GM19455 (cell line): ENCODE data around the gene P2RY1.

Source experiments
- ATAC-seq: cut with Tn5 transposase; IDR thresholded peaks from one replicate; pipeline ENCODE4 v1.9.1; 2021; ENCODE audit not compliant: unreplicated experiment

The P2RY1 gene, protein sequence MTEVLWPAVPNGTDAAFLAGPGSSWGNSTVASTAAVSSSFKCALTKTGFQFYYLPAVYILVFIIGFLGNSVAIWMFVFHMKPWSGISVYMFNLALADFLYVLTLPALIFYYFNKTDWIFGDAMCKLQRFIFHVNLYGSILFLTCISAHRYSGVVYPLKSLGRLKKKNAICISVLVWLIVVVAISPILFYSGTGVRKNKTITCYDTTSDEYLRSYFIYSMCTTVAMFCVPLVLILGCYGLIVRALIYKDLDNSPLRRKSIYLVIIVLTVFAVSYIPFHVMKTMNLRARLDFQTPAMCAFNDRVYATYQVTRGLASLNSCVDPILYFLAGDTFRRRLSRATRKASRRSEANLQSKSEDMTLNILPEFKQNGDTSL

DNA sequence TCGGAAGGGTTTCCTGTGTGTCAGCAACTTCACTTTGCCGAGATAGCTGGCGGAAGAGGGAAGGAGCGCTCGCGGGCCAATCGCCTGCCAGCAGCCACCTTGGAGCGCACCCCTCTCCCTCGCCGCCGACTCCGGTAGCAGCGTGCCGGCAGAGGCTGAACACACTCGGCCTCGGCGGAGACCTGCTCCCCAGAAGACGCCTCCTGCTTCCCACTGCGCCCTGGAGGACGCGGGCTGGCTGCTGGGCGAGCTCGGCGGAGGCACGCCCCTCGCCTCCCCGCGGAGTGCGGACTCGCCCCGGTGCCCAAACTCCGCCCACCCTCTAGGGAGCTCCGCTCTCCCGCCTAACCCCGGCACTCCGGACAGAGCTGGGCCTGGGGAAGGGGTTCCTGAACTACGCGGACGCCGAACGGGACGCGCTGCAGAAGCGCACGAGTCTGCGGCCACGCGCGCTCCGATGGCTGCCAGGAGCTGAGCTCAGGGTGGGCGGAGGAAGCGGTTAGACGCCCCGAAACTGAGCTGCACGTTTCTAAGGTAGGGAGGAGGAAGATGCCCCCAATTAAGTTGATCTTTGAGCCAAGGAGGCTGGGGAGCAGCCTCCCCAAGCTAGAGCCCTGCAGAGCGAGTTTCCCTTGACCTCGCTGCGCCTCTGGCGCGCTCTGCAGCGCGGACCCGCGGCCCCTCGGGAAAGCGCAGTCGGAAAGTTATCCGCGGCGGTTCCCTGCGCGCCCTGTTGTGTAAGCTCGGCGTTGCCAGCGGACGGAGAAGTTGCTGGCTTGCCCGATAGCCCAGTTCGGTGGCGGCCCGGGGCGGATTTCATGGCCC lies at the start of gene P2RY1:
P2RY1 (plus strand) TSS at position 356 of the 825 bp plus-strand sequence. CDS start 652 bp downstream, outside the sequence.
- ATAC-seq, result peak; percentile 82

DNA sequence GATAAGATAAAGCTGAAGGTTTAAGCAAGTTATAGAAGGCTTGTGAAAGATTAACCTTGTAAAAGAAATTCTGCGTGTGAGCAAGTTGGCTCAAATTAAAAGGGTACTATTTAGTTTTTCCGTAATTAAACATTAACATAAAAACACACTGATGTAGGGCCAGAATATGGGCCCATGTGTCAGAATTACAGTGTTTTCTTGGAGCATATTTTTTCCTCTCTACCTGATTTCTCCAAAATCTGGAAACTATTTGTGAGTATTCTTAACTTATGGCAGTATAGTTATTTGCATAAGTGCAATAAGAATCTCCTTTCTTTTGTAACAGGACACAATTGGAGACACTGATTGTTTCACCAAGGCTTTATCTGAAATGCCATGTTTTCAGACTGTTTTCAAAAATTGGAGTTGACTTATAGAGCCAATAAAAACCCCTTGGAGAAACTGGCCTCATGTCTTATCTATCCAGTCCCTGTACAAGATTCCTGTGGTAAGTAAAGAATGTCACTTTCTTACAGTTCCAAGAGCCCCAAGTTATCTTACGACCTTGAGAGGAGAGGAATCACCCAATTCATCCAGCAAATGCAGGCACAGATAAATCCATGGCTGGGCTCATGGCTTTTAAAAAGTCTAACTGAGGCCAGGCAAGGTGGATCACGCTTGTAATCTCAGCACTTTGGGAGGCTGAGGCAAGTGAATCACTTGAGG lies 47.8 kb upstream of the P2RY1 start:
- ATAC-seq, result no peak

DNA sequence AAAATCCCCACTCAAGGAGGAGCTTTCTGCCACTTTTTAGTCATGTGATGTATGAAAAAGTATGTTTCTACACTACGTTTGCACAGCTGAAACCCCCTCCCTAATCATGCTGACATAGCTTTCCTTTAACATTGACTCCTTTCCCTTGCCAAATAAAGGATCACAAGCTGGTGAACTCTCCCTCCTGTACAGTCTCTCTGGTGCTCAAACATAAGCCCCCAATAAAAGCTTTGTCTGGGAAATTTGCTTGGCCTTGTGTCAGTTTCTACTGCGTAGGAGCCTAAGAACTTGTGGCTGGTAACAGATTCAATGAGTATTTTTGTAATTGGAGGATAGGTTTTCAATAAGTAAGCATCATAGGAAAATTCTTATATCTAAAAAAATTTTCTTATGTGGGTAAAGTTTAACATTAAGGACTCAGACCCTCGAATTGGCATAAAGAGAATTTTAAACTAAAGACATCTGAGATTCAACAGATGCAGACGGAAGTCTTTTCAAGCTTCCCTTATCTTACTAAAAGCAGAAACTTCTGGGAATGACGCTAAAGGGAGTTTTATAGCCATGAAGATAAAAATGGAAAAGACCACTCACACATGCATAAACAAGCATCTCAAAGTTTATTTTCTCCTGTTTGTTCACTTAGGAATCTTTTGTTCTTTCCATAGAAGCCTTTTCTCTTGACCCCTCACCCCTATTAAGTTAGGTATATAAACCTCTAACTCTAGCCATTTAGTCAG lies 44.1 kb upstream of the P2RY1 start:
- ATAC-seq, result no peak

DNA sequence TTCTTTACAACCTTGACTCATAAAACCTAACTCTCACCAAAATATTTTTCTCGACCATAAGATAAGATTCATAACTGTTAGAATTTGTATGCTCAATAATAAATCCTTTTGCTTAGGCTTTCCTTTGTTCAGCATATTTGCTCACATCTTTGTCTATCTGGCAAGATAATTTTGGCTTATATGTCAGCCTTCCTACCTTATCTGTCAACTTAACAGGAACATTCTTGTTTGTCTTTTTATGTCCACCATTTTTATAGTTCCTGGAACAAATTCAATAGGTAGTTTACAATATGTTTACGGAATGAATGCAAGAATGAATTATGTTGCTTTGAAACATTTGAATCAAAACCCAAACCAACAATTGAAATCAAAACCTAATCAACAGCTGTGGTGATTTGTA lies 41.0 kb upstream of the P2RY1 start:
- no peak for ATAC-seq

DNA sequence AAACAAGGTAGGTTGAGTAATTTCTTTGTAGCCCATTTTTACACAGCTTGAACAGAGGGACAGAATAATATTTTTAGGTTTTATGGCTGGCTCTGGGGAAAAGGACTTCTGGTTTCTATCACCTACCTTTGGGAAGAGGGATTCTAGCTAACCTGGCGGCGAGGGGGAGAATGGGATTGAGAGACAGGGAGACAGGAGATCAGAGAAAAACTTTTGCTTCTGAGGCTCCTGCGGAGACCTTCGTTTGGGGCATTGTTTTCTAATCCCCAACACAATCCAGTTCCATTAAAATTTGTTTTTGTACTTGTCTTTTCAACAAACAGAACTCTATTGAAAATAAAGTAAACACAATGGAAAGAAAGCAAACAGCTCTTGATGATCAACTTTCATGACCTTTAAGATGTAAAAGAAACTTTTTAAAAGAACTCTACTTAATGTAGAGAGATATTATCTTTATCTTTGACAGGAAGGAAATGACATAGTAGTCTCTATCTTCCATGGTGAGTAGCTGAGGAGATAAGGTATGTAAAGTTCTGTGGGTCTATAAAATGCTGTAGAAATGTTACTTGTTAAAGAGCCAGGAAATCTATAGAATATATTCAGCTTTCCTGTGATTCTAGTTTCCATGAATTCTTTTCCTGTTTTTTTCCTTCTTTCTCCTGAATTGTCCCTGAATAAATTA lies 37.0 kb upstream of the P2RY1 start:
- no peak for ATAC-seq

DNA sequence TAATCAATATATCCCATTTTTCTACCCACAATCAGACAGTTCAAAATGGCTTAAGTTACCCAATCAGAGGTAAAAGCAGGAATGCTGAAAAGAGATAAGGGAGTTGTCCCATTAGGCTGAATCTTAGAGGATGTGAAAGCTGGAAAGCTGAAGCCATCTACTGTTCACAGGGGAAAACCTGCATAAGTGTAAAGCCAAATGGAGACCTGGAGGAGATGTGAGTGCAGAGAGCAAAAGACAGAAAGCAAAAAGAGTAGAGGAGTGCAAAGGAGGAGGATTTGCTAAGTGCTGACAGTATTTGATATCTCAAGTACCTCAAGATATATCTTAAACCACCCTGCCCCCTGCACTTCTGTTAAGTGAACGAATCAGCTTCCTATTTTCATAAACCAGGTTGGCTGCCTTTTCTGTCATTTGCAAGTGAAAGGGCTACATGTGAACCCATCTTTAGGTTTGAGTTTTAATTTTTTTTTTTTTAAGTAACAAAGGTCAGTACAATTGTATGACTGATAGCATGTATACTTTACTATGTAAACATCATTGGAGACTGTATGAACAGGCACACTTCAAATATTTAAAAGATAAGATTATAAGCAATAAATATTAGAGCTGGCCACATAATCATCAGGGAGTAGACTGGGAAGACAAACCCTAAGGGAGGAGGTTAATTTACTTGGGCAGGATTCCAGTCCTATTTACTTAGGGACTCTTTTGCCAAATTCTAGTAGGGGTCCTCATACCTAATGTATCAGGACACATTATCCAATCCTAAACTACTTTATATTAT lies 22.8 kb upstream of the P2RY1 start:
- ATAC-seq, result no peak

DNA sequence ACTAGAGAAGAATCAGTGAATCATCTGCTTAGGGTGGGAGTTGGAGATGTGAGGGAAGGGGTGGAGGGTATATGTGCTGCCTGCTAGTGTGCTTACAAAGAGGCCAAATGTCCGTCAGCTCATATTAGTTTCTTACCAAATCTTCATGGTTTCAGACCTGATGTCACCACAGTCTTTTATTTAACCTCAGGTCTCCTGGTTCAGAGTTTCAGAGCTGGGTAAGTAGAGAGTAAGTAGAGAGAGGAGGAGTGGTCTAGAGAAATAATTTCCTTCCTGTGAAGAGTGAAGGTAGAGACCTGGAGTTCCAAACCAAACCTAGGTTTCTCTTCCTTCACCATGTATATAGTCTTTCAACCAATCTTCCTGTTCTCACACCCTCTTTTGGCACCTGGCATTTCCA lies 17.5 kb upstream of the P2RY1 start:
- no peak for ATAC-seq

DNA sequence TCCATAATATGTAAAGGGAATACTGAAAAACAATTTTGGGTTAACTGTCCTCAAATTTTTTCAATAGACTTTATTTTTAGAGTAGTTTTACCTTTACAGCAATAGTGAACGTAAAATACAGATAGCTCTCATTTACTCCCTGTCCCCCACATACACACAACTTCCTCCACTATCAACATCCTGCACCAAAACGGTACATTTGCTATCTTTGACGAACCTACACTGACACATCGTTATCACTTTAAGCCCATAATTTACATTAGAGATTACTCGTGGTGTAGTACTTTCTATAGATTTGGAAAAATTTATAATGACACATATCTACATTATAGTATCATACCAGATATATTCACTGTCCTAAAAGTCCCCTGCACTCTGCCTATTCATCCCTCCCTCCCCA lies 16.9 kb upstream of the P2RY1 start:
- no peak for ATAC-seq

DNA sequence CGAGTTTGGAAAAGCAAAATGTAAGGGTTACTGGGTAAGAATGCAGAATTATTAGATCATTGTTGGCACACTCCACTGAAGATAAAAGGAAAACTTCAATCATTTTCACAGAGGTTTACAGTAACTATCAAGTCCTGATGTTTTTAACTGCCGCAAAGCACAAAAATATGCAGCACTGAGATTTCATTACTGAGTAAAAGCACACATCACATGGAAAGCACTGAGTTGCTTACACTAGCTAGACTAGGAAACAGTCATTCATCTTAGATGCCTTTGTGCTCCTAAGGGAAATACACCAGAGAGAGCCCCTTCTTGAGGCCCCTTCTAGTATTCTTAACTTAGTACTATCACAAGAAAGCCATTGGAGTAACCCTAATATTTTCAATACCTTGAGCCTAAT lies 11.8 kb upstream of the P2RY1 start:
- no peak for ATAC-seq

DNA sequence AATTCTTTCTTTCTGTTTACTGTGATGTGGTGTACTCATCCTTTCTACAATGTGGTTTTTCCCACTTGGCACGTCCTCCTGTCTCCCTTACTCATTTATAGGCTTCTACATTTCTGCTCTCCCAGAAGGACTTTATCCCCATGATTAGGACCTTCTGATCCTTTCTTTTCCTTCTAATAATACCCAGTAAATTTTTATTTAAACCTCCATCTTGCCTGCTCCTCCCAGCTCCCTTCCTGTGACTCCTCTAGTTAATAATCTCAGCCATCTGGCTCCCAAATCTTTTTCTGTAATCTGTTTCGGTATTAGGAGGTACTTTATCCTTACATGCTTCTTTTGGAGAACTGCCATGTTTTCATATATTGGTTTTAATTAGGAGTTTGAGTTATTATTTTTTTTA lies 11.2 kb upstream of the P2RY1 start:
- no peak for ATAC-seq

DNA sequence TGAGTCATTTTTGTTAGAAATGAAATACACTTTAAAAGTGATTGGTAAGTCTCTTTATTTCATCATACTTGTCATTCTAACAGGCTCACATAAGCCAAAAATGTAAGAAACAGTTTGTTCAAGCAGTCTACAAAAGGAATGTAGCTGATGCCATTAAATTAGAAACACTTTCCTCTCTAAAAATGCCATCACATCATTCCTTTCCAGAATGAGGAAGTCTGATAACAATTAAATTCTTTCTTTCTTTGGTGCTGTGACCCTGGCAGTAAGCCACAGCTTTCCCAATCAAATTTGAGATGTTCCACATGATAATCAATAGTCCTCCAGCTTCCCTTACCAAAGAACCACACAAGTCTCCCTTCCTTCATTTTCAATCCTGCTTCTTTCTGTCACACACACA lies 9.4 kb upstream of the P2RY1 start:
- ATAC-seq, result no peak

DNA sequence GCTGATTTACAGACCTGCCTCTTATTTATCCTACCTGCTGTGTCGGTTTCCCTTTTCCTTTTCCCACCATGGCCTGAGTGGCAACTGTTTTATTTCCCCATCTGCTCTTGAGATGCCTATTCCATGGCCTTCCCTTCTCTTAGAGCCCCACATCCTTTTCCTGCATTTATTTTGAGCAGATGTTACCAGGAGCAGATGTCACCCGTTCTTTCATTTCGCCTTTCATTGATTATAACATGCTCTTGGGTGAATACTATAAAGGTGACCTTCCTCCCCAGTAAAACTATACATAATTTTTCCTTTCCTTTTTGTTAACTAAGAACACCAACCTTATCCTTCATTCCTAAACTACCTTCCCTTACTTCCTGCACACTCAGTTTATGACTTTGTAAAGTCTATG lies 8.5 kb upstream of the P2RY1 start:
- ATAC-seq, result no peak

DNA sequence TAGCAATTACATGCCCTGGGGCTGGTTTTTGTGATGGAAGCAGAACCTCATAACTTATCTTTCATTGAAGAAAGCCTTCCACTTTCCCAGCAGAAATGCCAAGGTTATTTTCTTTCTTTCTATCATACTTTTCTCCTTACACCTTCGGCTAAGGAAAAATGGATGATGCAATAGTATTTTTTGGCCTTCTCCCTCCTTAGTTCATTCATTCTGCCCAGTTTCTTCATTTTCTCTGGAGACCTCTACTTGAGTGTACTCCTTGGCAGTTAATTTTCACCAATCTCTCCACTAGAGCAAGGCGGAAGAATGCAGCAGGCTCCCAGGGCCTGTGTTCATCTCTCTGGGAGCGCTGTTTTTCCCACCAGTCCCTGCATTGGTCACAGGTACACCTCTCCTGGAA lies 7.6 kb upstream of the P2RY1 start:
- ATAC-seq, result no peak

DNA sequence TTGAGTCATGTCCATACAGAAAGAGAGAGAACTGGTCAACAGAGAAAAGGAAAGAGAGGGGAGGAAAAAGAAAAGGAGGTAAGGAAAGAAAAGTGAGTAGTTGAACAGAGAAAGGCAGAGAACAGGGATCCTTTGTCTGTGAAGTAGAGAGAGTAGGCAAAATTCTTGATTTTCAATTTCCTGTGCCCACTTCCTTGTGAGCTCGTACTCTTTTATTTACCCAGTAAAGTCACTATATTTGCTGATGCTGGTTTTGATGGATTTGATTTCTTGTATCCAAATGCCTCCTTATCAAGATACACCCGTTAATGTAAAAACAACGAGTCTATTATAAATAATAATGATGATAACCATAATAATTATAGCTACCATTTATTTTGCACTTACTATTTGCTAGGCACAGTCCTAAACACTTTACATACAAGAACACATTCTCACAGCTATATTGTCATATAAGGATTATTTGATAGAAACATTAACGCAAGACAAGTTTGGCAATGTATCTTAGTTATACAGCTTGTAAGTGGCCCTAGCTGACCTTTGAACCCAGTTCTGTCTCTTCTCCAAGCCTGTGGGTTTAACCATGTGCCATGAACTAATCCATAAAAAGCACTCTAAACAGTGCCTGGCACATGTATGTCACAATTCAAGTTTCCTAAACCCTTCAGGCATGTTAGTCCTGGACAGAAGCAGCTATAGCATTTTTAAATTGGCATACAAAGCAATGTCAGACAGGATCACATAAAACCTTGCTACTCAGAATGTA lies 6.7 kb upstream of the P2RY1 start:
- no peak for ATAC-seq

DNA sequence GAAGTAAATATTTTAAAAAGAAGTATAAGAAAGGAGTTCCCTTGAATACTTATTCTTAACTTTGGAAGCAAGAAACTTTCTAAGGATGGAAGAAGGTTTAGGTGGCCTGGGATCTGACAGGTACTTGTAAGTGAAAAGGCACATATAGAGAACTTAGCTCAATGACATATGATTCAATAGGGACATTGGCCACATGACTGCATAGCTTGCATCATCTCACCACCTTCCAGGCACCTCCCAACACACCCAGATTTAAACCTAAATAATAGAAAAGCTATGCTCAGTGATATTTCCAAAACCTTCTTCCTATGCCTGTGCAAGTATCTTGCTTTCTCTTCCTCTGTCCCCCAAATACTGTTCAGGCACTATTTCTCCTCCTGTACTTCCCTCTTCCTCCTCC lies 4.7 kb upstream of the P2RY1 start:
- ATAC-seq, result no peak

DNA sequence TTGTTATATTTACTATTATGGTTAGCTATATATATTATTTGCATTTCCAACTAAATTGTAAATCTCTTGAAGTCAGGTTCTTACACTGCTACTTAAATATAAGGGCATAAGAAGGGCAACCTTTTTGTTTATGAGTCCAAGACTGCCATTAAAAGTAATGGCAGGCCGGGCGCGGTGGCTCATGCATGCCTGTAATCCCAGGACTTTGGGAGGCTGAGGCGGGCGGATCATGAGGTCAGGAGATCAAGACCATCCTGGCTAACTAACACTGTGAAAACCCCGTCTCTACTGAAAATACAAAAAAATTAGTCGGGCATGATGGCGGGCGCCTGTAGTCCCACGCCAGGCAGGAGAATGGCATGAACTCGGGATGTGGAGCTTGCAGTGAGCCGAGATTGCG lies 2.9 kb upstream of the P2RY1 start:
- no peak for ATAC-seq

DNA sequence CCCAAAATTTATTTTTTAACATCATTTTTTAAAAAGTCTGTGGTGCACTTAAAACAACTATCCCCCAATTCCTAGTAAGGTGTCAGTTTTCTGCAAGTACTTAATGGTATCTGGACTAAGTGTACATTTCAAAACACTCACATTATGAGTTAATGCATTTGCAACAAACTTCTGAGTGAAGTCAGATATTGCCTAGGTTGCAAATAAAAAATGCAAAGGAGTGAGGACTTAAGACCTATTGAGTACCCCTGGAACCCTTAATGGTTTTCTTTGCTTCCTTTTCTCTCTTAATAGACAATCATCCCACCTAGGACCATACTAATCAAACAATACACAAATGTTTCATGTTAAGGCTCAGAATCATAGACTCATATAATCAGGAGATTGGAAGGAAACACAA lies 1.8 kb upstream of the P2RY1 start:
- ATAC-seq, result no peak

DNA sequence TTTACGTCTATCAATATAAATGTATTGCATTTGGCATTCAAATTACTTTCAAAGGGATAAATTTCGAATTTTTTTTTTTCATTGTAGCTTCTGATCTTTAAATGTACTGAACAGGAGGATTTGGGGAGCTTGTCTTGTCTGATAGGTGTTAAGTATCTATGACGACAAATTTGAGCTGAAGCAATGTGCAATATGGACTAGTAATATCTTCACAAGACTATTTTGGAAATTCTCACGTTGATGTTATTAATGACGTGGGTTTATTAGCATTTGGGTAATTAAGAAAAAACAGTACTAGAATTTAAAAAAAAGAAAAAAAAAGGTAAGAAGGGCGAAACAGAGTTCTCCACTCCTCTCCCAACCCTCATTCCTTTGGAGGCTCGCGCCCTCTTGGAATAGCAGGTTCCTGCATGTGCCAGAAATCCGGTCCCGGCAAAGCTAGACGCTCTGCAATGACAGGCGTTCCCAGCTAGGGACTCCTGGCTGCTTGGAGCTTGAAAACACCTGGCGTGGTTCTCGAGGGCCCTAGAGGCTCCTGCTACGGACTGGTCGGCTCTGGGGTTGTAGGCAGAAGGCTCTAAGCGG lies 648 bp upstream of the P2RY1 start:
- no peak for ATAC-seq
